ENCODE measurements around the gene PNPLA2. TPM values are rescaled to one million over a fixed set of nuclear protein-coding genes. Genes with fewer than 3 reads are reported as not detected.
A peak's percentile ranks its signal among the peaks of the same experiment; 100 is the strongest.

Gene PNPLA2
- total and polyA plus RNA-seq, 7 donors = 64.8 to 247 (median 125) TPM

DNA sequence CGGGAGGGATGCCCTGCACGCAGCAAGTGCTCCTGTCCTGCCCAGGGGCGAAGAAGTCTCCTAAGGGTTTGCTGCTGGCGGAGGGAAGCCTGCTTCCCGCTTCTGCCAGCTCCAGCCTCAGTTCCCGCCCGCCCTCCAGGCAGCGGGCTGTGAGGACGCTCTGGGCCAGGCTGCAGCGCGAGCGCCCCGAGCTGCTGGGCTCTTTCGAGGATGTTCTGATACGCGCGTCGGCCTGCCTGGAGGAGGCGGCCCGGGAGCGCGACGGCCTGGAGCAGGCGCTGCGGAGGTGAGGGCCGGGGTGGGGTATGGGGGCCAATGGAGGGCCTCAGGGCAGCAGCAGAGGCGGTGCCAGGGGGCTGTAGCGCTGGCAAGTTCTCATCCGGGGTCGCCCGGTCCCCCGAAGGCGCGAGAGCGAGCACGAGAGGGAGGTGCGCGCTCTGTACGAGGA lies 11.2 kb downstream of the PNPLA2 start:
- ATAC-seq = no peak
- TF ChIP-seq, protein P1, sequence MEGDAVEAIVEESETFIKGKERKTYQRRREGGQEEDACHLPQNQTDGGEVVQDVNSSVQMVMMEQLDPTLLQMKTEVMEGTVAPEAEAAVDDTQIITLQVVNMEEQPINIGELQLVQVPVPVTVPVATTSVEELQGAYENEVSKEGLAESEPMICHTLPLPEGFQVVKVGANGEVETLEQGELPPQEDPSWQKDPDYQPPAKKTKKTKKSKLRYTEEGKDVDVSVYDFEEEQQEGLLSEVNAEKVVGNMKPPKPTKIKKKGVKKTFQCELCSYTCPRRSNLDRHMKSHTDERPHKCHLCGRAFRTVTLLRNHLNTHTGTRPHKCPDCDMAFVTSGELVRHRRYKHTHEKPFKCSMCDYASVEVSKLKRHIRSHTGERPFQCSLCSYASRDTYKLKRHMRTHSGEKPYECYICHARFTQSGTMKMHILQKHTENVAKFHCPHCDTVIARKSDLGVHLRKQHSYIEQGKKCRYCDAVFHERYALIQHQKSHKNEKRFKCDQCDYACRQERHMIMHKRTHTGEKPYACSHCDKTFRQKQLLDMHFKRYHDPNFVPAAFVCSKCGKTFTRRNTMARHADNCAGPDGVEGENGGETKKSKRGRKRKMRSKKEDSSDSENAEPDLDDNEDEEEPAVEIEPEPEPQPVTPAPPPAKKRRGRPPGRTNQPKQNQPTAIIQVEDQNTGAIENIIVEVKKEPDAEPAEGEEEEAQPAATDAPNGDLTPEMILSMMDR (IDR thresholded peaks at IDR 0.05) = no peak
- no peaks in the 10 kb centered on the region for H3K9me3 ChIP-seq
- no peak for DNase-seq
- intact Hi-C loops (cut with DNase I) = no loop called here
- 25 to 32% (median 31%) methylated on average over 28 to 39 of the region's 39 CpGs for WGBS, 3 donors
- peak overlapping the region; percentile 5 for H3K27ac ChIP-seq
- H3K27me3 ChIP-seq (ENCODE audit: insufficient read depth in 3 of 3, low read length in 2 of 3) = peaks cover 0 to 37% (median 13%) of the 10 kb centered on the region in 3 donors
- H3K4me1 ChIP-seq = peaks cover 41% of the 10 kb centered on the region
- peaks cover 0 to 8% of the 10 kb centered on the region in 2 donors for H3K36me3 ChIP-seq (ENCODE audit: insufficient read depth in 1 of 2, low read depth in 1 of 2)
- peak overlapping the region; percentile 57 for H3K4me3 ChIP-seq

DNA sequence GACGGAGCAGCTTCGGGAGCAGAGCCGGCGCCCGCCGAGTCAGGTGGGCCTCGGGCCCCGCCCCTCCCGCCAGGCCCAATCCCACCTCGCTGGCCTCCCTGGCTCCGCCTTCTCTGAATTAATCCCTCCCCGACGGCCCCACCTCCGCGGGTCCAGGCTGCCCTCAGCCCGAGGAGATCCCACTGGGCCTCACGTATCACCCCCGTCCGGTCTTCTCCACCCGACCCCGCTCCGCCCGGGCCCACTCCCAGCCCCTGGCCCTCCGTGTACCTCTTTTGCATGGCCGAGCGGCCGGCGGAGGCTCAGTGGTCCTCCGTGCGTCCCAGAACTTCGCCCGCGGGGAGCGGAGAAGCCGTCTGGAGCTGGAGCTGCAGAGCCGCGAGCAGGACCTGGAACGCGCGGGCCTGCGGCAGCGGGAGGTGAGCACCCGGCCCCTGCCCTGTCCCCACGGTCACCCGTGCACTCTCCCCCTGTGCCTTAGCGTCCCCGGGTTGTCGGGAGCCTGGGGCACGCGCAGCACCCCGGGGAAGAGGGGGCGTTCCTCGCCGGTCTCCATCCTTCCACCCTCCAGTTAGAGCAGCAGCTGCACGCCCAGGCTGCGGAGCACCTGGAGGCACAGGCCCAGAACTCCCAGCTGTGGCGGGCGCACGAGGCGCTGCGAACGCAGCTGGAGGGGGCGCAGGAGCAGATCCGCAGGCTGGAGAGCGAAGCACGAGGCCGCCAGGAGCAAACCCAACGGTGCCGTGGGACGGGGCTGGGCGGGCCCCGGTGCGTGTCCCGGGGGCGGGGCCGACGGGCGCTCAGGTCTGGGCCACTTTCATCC lies 11.8 kb downstream of the PNPLA2 start:
- 21 to 27% (median 24%) methylated on average over 46 to 78 of the region's 78 CpGs for WGBS, 3 donors
- peak in 2 of 4 donors; percentile 13 to 31 for ATAC-seq
- H3K4me1 ChIP-seq = peaks cover 47% of the 10 kb centered on the region
- peaks cover 0 to 33% (median 13%) of the 10 kb centered on the region in 3 donors for H3K27me3 ChIP-seq (ENCODE audit: insufficient read depth in 3 of 3, low read length in 2 of 3)
- H3K9me3 ChIP-seq = no peaks in the 10 kb centered on the region
- H3K4me3 ChIP-seq = peak overlapping the region; percentile 57
- TF ChIP-seq, protein P1 (IDR thresholded peaks at IDR 0.05) = no peak
- intact Hi-C loops (cut with DNase I) = no loop called here
- H3K36me3 ChIP-seq (ENCODE audit: insufficient read depth in 1 of 2, low read depth in 1 of 2) = peaks cover 0 to 2% of the 10 kb centered on the region in 2 donors
- DNase-seq = peak; percentile 79 to 83
- peak overlapping the region; percentile 5 for H3K27ac ChIP-seq

DNA sequence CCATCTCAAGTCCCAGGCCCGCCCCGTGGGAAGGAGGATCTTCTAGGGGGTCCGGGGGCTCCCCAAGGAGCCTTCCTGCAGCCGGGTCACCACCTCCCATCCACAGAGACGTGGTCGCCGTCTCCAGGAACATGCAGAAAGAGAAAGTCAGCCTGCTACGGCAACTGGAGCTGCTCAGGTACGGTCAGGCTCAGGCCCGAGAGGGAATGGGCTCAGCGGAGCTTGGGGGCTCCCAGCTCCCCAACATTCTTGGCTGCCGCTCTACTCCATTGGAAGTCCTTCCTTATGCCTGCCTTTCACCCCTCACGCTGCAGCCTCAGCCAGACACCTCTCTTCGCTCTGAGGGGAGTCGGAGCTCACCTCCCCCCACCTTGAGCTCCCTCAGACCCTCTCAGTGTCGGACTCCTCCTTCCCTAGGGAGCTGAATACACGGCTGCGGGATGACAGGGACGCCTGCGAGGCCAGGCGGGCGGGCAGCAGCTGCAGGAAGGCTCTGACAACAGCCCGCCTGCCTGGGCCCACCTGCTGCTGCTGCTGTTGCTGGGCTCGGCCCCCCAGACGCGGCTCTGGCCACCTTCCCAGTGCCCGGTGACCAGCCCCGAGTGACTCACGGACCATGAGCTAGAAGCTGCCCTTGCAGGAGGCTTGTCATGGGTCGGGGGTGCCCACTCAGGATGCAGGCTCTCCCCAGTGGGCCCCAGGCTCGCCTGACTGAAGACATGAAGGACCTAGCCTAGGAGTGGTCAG lies 12.6 kb downstream of the PNPLA2 start:
- H3K27ac ChIP-seq = peak overlapping the region; percentile 92
- intact Hi-C loops (cut with DNase I) = no loop called here
- TF ChIP-seq, protein P1 (IDR thresholded peaks at IDR 0.05) = no peak
- peaks cover 51% of the 10 kb centered on the region for H3K4me1 ChIP-seq
- H3K4me3 ChIP-seq = peak overlapping the region; percentile 57
- ATAC-seq (no peak), DNase-seq (no peak)
- WGBS, 3 donors = 58 to 70% (median 59%) methylated on average over 28 to 31 of the region's 31 CpGs
- H3K36me3 ChIP-seq (ENCODE audit: insufficient read depth in 1 of 2, low read depth in 1 of 2) = peaks cover 0 to 6% of the 10 kb centered on the region in 2 donors
- peaks cover 0 to 27% (median 13%) of the 10 kb centered on the region in 3 donors for H3K27me3 ChIP-seq (ENCODE audit: insufficient read depth in 3 of 3, low read length in 2 of 3)
- H3K9me3 ChIP-seq = no peaks in the 10 kb centered on the region

DNA sequence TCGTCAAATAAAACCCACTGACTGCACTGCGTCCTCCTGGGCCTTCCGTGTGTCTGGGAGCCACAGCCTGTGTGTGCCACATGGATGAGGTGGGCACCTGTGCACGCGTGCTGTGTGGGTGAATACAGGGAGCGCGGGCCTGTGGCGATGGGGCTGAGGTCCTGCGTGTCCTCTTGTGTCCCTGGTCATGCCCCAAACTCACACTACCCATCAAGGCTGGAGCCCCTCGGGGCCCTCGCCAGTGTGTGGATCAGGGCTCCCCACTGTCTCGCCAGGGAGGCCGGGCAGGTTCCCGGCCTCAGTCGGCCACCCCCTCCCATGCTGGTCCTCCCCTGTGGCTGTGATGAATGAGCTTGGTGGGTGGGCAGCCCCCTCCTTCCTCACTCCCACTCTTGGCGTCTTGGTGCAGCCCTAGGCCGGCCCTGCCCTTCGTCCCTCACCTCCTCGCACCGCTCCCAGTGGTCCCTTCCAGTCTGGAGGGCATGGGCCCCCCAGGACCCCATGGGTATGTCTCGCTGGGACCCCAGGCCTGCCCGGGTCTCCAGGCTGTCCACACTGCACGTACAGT lies 13.3 kb downstream of the PNPLA2 start:
- H3K36me3 ChIP-seq (ENCODE audit: insufficient read depth in 1 of 2, low read depth in 1 of 2) = peaks cover 0 to 14% of the 10 kb centered on the region in 2 donors
- H3K4me1 ChIP-seq = peaks cover 52% of the 10 kb centered on the region
- no peaks in the 10 kb centered on the region for H3K9me3 ChIP-seq
- 71 to 72% (median 72%) methylated on average over 23 of the region's 23 CpGs for WGBS, 3 donors
- intact Hi-C loops (cut with DNase I) = no loop called here
- peaks cover 0 to 25% (median 13%) of the 10 kb centered on the region in 3 donors for H3K27me3 ChIP-seq (ENCODE audit: insufficient read depth in 3 of 3, low read length in 2 of 3)
- H3K4me3 ChIP-seq = peak overlapping the region; percentile 92
- ATAC-seq = no peak
- DNase-seq = no peak
- TF ChIP-seq, protein P1 (IDR thresholded peaks at IDR 0.05) = no peak
- H3K27ac ChIP-seq = peak overlapping the region; percentile 92

Data from psoas muscle (tissue), 8 donors.